Femur (tissue), 1 donor: Measurements from ENCODE around the gene CBY1.
"Not testable (repeated sequence)": the region's sequence is repeated elsewhere in the genome, so short reads cannot be mapped to it uniquely, and the experiment has no call there.

Experiments
- DNase-seq: peaks from one replicate; pipeline ENCODE4 v3.0.0-alpha.2; 2017

Gene CBY1

GRCh38 chr22:38656256-38657044 is at the start of gene CBY1, which contains the start of gene FAM227A:
Gene CBY1 (plus strand): TSS chr22:38656638. CDS start chr22:38668055, 11,417 bp downstream.
Gene FAM227A (minus strand): TSS chr22:38656392. CDS start chr22:38650168, 6,224 bp downstream.
- peak; percentile 94 for DNase-seq

DNA sequence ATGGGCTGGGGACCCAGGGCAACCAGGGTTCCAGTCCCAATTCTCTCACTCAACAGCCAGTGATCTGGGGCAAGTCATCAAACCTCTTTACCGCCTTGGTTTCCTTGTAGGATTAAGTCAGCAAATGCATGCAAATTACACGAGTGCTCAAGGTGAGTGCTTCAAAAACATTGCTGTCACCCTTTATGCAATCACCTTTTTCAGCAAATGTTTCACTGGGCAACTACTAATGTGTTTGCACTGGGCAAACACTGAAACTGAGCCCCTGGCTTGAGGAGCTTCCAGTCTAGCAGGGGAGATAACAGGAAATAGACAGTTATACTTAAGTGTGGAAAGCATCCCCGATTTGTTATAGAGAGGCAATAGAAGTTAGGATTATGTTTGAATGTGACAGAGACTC is 48.8 kb upstream of the CBY1 start:
- DNase-seq, result no peak

DNA sequence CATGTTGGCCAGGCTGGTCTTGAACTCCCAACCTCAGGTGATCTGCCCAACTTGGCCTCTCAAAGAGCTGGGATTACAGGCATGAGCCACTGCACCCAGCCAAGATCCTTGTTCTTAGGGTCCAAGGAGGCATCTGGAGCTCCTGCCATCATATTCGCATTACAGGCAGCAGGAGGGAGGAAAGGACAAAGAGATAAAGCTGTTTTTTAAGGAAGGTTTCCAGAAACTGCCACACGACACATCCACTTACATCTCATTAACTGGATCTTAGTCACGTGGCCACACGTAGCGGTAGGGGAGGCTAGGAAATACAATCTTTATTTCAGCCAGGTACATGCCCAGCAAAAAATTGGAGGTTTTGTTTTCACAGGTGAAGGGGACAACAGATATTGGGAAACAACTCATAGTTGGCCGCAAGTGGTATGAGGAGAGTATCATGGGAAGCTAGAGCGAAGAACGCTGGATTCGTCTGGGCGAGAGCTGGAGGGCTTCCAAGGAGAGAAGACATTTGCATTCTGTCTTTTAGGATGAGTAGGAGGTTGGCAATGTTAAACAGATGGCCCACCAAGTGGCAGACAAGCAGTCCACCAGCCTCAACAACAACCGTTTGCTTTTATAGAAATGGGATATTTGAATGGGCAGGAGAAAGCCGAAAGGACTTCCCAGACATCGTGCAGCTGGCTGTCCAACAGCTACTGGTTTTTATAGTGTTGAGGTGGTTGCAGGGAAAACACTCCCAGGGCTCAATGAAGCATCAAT is 47.3 kb upstream of the CBY1 start:
- no peak for DNase-seq

DNA sequence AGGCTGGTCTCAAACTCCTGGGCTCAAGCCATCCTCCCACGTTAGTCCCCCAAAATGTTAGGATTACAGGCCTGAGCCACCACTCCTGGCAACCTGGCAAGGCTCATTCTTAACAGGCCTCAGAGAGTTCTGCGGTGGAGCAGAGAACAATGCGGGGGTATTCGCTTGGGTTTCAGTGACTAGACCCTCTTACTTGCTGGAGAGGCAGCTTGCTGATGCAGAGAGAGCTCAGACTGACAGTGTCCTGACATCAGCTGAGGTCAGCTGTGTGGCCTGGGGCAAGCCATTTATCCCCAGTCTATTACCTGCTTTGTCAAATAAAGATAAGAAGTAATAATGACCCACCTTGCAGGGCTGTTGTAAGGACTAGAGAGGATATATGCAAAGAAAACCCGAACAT is 46.2 kb upstream of the CBY1 start:
- no peak for DNase-seq

DNA sequence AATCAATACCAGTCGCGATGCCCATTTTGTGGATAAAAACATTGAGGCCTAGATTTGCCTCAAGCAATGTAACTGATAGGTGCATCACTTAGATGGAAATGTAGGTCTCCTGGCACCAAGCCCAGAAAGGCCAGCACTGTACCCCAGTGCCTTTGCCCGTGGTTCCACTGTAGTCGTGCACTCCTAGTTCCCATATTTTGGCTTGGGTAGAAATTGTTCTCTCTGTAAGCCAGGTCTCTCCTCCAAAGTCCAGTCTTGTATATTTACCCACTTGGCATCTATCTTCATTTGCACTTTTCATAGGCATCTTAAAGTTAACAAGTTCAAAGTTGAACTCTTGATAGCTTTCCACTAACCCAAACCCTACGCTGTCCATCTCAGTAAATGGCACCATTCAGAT is 44.9 kb upstream of the CBY1 start:
- DNase-seq, result no peak

- DNase-seq, result no peak
These were observed 44.0 kb upstream of the CBY1 start for GRCh38 chr22:38612217-38613006.

GRCh38 chr22:38613588-38613987 is 42.9 kb upstream of the CBY1 start:
- DNase-seq, result no peak

DNA sequence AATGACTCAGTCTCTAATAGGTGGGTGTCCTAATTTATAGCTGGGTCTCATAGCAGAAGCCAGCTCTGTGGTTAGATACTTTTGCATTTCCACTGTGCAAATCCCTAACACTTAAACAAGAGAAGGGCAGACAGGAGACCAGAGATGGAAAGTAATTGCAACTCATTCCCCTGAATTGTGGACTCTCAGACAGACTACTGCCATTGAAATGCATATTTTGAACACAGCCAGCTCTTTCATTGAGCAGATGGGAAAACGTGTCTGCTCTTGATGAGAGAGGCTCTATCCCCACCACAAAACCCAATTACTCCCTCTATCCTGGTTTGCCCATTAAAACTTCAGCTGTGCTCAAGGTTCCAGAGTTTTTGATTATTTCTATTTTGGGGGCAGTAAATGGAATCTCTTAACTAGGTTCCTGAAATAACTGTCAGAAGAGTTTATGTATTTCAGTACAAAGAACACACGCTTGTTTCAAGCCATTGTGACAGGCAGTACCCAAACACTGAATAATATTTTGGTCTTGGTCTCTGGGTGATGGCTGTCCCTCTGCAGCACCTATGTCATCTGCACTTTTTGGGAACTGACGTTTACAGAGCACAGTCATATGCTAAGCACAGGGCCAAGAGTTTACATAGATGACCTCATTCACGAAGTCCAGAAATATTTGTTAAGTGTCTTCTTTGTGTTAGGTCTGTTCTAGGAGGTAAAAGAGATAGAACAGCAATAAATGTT is 41.9 kb upstream of the CBY1 start:
- no peak for DNase-seq

GRCh38 chr22:38615064-38615405 is 41.4 kb upstream of the CBY1 start:
- DNase-seq, result not testable (repeated sequence)

DNA sequence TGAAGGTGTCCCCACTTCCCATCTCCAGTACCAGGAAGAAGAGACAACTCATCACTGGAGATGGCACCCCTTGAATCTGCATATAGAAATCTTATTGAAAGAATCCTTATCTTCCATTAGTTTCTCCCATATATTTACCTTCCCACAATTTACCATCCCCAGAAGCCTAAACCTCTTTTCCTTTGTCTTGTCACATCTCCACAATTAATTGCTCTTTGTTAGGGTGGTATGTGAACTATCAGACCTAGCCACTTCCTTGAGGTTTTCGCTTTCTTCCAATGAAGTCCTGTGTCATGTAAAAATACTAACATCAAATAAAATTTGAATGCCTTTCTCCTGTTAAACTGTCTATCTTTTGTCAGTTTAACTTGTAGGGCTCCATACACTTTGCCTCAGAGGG is 38.2 kb upstream of the CBY1 start:
- DNase-seq, result no peak

GRCh38 chr22:38618682-38619081 is 37.8 kb upstream of the CBY1 start:
- DNase-seq, result no peak

DNA sequence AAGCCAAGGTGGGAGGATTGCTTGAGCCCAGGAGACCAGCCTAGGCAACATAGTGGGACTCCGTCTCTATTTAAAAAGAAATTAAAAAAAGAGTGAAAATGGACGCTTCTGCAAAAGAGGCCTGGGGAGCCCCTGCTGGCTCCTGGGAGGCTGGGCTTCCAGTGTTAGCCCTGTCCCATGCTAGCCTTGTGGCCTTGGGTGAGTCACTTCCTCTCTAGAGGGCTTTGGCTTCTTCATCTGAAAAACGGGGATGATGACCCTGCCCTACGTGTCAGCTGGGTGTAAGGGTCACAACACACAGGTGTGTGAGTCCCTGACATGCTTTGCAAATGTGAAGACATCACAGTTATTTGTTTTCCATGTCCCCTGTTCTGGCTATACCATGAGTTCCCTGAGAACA is 33.1 kb upstream of the CBY1 start:
- no peak for DNase-seq

GRCh38 chr22:38628444-38628843 is 28.0 kb upstream of the CBY1 start:
- DNase-seq, result no peak

DNA sequence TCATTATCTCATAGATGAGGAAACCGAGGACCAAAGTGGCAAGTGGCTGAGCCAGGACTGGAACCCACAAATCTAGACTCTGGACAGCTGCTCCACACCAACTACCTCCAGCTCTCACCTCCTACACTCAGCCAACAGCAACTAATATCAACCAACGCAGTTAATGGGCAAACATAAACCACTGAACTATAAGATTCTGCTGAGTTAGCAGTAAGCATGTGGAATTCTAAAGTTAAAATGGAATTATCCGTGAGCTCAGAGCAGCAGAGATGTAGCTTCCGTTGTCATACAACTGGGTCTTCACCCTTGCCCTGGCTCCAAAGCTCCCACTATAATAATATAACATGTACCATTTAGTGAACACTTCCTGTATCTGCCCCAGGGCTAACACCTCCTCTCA is 27.3 kb upstream of the CBY1 start:
- DNase-seq, result no peak

DNA sequence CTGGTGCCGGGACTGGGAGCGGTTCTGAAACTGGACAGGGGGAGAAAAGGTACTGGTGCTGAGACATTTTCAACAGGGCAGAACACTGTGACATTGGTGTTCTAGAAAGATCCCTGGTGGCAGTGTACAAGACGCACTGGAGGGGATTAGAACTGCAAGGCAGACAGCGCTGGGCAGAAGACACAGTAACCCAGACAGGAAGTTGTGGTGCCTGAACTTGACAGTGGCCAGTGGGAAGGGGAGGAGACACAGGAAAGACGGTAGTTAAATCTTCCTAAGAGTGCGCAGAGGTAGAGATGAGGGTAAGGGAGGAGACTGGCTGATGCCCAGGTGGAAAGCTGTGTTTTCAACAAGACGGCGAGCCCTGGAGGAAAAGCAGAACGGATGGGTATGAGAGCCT is 24.7 kb upstream of the CBY1 start:
- no peak for DNase-seq

DNA sequence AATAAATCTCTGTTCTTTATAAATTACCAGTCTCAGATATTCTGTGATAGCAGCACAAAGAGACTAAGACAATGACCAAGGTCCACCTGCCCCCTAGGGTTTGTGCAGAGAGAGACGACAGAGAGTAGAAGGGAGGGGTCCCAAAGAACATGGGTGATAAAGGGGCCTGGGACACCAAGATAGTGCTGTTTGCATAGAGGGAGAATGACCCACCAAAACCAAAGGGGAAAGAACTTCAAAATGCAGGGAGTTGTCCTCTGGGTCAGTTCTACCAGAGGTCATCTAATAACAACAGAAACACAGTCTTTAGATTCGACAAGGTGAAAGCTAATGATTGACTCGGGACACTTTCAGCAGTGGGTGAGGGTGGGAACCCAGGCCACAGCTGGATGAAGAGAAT is 23.9 kb upstream of the CBY1 start:
- DNase-seq, result no peak

- no peak for DNase-seq
These were observed 18.2 kb upstream of the CBY1 start for GRCh38 chr22:38638216-38638615.

DNA sequence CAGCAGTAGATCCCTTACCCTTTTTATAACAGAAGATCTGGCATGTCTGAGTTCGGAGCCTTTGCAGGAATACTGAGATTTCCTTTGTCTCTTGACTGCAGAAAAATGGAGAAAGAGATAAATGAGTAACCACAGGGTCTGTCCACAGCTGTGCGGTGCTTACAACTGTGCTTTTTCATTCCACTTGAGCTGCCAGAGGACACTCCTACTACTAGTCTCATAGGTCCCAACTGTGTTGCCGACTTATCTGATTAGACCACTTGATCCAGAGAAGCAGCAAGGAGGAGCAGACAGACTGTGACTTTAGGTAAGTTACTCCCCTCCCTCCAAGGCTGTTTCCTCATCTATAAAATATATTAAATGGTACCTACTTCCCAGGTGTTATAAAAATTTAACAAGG is 17.7 kb upstream of the CBY1 start:
- DNase-seq, result no peak

DNA sequence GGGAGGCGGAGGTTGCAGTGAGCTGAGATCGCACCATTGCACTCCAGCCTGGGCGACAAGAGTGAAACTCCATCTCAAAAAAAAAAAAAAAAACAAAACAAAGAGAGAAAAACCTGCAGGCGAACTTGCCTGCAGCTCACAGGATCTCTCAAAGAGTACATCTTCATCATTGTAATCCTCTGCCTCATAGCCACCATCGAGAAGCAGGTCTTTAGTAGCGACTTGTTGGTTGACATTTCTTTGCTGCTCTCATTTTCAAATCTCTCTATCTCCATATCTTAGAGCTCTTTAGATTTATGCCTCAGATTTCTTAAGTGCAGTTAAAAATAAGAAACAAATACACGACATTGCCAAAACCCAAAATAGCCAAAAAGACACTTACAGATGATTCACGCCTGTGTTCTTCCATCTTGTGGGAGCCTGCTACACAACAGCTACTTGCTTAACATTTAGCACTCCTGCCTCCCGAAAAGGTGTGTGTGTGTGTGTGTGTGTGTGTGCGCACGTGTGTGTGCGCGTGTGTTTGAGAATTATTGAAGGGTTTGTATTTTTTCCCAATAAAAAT is 14.9 kb upstream of the CBY1 start:
- no peak for DNase-seq

DNA sequence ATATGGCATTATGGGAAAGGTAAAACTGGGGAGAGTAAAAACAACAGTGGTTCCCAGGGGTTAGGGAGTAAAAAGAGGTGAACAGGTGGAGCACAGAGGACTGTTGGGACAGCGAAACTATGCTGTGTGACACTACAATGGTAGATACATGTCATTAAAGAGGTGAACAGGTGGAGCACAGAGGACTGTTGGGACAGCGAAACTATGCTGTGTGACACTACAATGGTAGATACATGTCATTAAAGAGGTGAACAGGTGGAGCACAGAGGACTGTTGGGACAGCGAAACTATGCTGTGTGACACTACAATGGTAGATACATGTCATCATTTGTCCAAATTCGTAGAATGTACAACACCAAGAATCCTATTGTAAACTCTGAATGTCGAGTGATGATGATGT is 12.2 kb upstream of the CBY1 start:
- DNase-seq, result not testable (repeated sequence)

- DNase-seq, result no peak
These were observed 11.0 kb upstream of the CBY1 start for GRCh38 chr22:38645430-38645829.

DNA sequence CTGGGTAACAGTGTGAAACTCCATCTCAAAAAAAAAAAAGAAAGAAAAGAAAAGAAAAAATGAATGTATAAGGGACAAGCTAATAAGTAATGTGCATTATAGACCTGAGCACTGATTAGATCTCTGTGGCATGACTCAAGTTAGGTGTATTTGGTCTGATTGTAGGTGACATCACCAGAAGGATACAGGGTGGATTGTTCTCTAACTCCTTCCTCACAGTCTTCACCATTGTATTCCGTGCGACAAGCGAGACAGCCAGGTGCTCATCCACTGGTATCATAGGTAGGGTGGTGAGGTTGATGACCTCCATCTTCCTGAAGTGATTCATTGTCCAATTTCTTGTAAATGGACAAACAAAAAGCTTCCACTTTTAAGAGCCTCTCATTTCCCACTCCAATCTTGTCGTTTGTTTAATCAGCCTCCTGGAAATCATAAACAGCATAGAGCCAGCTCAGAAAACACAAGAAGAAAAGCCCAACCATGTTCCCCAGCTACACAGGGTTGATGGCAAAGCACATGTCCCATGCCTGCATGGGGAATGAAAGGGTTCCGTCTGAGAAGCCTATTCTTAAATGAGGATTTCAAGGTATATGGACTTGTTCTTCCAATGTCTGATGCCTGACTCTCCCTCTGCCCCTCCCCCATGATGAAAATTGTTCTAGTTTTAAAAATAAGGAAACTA is 6.5 kb upstream of the CBY1 start:
- DNase-seq, result no peak
